HT-29 (cell line): ENCODE measurements around the gene TAAR2. TPM values are rescaled to one million over a fixed set of nuclear protein-coding genes. Genes with fewer than 3 reads are reported as not detected.
"Not testable (repeated sequence)": the region's sequence is repeated elsewhere in the genome, so short reads cannot be mapped to it uniquely, and the experiment has no call there.

Source experiments
- DNase-seq: peaks from one replicate; pipeline ENCODE4 v3.0.0-alpha.2; 2015; ENCODE audit warnings: low spot score
- total RNA-seq: library from RNA; depleted of rRNA; stranded (reverse); fragments of >200 nt; shearing (Covaris generic); gene quantifications from 2 replicates; pipeline ENCODE4 v1.2.3, GENCODE V29; 2014

The TAAR2 gene
- total RNA-seq, 1 experiment from 2014 or later: not detected

GRCh38 chr6:132614554-132614953, 9.5 kb downstream of the TAAR2 start:
- peak; percentile 56 for DNase-seq

- no peak for DNase-seq
These were observed 11.5 kb downstream of the TAAR2 start for GRCh38 chr6:132612449-132613108.

GRCh38 chr6:132611616-132612015, 12.5 kb downstream of the TAAR2 start:
- no peak for DNase-seq

GRCh38 chr6:132607544-132608233, 16.4 kb downstream of the TAAR2 start:
- DNase-seq: peak; percentile 81

- no peak for DNase-seq
These were observed 19.4 kb downstream of the TAAR2 start for GRCh38 chr6:132604635-132605152.

GRCh38 chr6:132600900-132601299, 23.2 kb downstream of the TAAR2 start:
- not testable (repeated sequence) for DNase-seq

- DNase-seq: peak; percentile 57
These were observed 25.6 kb downstream of the TAAR2 start for GRCh38 chr6:132598473-132598872.

GRCh38 chr6:132596201-132596600, 27.9 kb downstream of the TAAR2 start:
- no peak for DNase-seq

GRCh38 chr6:132592855-132593254, 31.2 kb downstream of the TAAR2 start:
- no peak for DNase-seq

GRCh38 chr6:132590362-132590761, 33.7 kb downstream of the TAAR2 start:
- no peak for DNase-seq

- no peak for DNase-seq
These were observed 34.6 kb downstream of the TAAR2 start, which contains the start of gene TAAR5 for GRCh38 chr6:132589454-132589853. Gene TAAR5 (minus strand): TSS chr6:132589741. CDS start chr6:132589686, 55 bp downstream.

GRCh38 chr6:132587424-132587823, 36.7 kb downstream of the TAAR2 start:
- no peak for DNase-seq

- DNase-seq: no peak
These were observed 39.4 kb downstream of the TAAR2 start for GRCh38 chr6:132584698-132585097.

- DNase-seq: no peak
These were observed 52.3 kb downstream of the TAAR2 start for GRCh38 chr6:132571774-132572173.

- DNase-seq: no peak
These were observed 53.8 kb downstream of the TAAR2 start, which contains the start of gene TAAR6 for GRCh38 chr6:132570221-132570777. Gene TAAR6 (plus strand): TSS chr6:132570322. CDS start chr6:132570322, 0 bp downstream.

- no peak for DNase-seq
These were observed 54.9 kb downstream of the TAAR2 start for GRCh38 chr6:132569170-132569569.

- no peak for DNase-seq
These were observed 55.5 kb downstream of the TAAR2 start for GRCh38 chr6:132568611-132569010.

GRCh38 chr6:132567566-132567965, 56.5 kb downstream of the TAAR2 start:
- DNase-seq: no peak
